Bronchial epithelial cell (primary cell): ENCODE results near the gene CHST8. TPM values are rescaled to one million over a fixed set of nuclear protein-coding genes. Genes with fewer than 3 reads are reported as not detected.

Experiments used
- DNase-seq: peaks from one replicate; pipeline ENCODE4 v3.0.0-alpha.2; 2010; ENCODE audit warnings: low read depth
- FAIRE-seq: peaks from 2 replicates; lab custom pipeline; 2011; peaks lifted over from hg19 to GRCh38; lab: Jason Lieb, UNC
- H3K27me3 ChIP-seq: 2 replicates; pipeline ENCODE4 v1.5.1; 2011; ENCODE audit warnings: low read length; ENCODE audit not compliant: control insufficient read depth, insufficient read depth
- H3K36me3 ChIP-seq: 2 replicates; pipeline ENCODE4 v1.5.1; 2011; ENCODE audit warnings: low read length; ENCODE audit not compliant: control insufficient read depth, insufficient read depth
- H3K4me3 ChIP-seq: 2 replicates; pipeline ENCODE4 v1.5.1; 2011; ENCODE audit warnings: mild to moderate bottlenecking, low read depth, low read length, control low read depth
- CTCF ChIP-seq: IDR thresholded peaks from 2 replicates; pipeline ENCODE4 v1.5.1; 2011; ENCODE audit warnings: mild to moderate bottlenecking, moderate library complexity, low read length, control low read depth, inconsistent platforms; ENCODE audit not compliant: insufficient read depth, severe bottlenecking
- total RNA-seq: library from RNA; depleted of rRNA; stranded (reverse); fragments of >200 nt; gene quantifications from 2 replicates; pipeline ENCODE4 v1.2.1, GENCODE V29; 2014

Gene CHST8
- total RNA-seq, 1 donor from 2014 or later = under 0.01 TPM

- FAIRE-seq (no peak), DNase-seq (no peak)
- no peak for TF ChIP-seq CTCF
- no peaks in the 10 kb centered on the region for H3K27me3 ChIP-seq
- H3K4me3 ChIP-seq = no peak overlapping the region
- H3K36me3 ChIP-seq = no peaks in the 10 kb centered on the region
These were observed 147.5 kb downstream of the CHST8 start for GRCh38 chr19:33769208-33769607.

GRCh38 chr19:33770107-33770506 lies 148.4 kb downstream of the CHST8 start:
- no peak for TF ChIP-seq CTCF
- DNase-seq (no peak), FAIRE-seq (peak; percentile 66)
- Histone ChIP-seq H3K36me3 (no peaks in the 10 kb centered on the region), H3K4me3 (no peak overlapping the region), H3K27me3 (no peaks in the 10 kb centered on the region)

GRCh38 chr19:33771384-33772101 lies 149.8 kb downstream of the CHST8 start:
- no peaks in the 10 kb centered on the region for H3K27me3 ChIP-seq
- H3K4me3 ChIP-seq = no peak overlapping the region
- DNase-seq (peak; percentile 24), FAIRE-seq (no peak)
- TF ChIP-seq CTCF = peak; percentile 85
- no peaks in the 10 kb centered on the region for H3K36me3 ChIP-seq

- H3K27me3 ChIP-seq = no peaks in the 10 kb centered on the region
- DNase-seq (no peak), FAIRE-seq (no peak)
- TF ChIP-seq CTCF = no peak
- no peak overlapping the region for H3K4me3 ChIP-seq
- H3K36me3 ChIP-seq = no peaks in the 10 kb centered on the region
These were observed 150.5 kb downstream of the CHST8 start for GRCh38 chr19:33772102-33772857.

- DNase-seq (no peak), FAIRE-seq (no peak)
- Histone ChIP-seq H3K4me3 (no peak overlapping the region), H3K27me3 (no peaks in the 10 kb centered on the region), H3K36me3 (no peaks in the 10 kb centered on the region)
- no peak for TF ChIP-seq CTCF
These were observed 151.1 kb downstream of the CHST8 start for GRCh38 chr19:33772858-33773180.
